ENCODE data around the gene KCNJ1.

- TF ChIP-seq CTCF (IDR thresholded peaks at IDR 0.05) (no peak), POLR2A (IDR thresholded peaks at IDR 0.05) (no peak), POLR2AphosphoS5 (IDR thresholded peaks at IDR 0.05) (no peak)
Observed at GRCh38 chr11:128867277-128867676, at the start of gene KCNJ1.

All from stomach (tissue), 4 donors.